H1 (cell line): ENCODE measurements around the gene DRD1. TPM values are rescaled to one million over a fixed set of nuclear protein-coding genes. Genes with fewer than 3 reads are reported as not detected.

ENCODE experiments used
- CTCF ChIA-PET: fragments of 300-600 bp; sonication (Branson Sonifier 250); formaldehyde crosslinking; loops from one replicate; lab custom pipeline; 2021; ENCODE audit not compliant: partially characterized antibody; lab: Charles Lee
- POLR2A ChIA-PET: fragments of 300-600 bp; sonication (Branson Sonifier 250); formaldehyde crosslinking; loops from one replicate; lab custom pipeline; 2021; ENCODE audit warnings: inconsistent platforms; ENCODE audit not compliant: partially characterized antibody; lab: Charles Lee
- DNase-seq, 2 experiments: peaks; one replicate each; pipeline versions ENCODE4 v3.0.0 to v3.0.0-alpha.2; 2010 to 2022; ENCODE audit warnings: low spot score in 2 of 2, low read depth in 1 of 2, mixed read lengths in 1 of 2
- FAIRE-seq: peaks from 2 replicates; lab custom pipeline; 2011; peaks lifted over from hg19 to GRCh38; lab: Jason Lieb, UNC
- H2AFZ ChIP-seq: 2 replicates; pipeline ENCODE4 v1.8.1; 2012; ENCODE audit warnings: low read length, inconsistent platforms
- H2AK5ac ChIP-seq: 2 replicates; pipeline ENCODE4 v1.6.1; 2013; ENCODE audit warnings: low read depth, low read length
- H2BK120ac ChIP-seq: replicated peaks from 2 replicates; pipeline ENCODE3; 2013; ENCODE audit warnings: low read depth, low read length, inconsistent platforms
- H2BK12ac ChIP-seq: 2 replicates; pipeline ENCODE4 v1.6.1; 2013; ENCODE audit warnings: low read depth, low read length
- H2BK15ac ChIP-seq: 2 replicates; pipeline ENCODE4 v1.6.1; 2013; ENCODE audit warnings: low read length
- H2BK20ac ChIP-seq: 2 replicates; pipeline ENCODE4 v1.6.1; 2013; ENCODE audit warnings: low read length
- H2BK5ac ChIP-seq: 2 replicates; pipeline ENCODE4 v1.6.1; 2013; ENCODE audit warnings: low read depth, low read length
- H3K14ac ChIP-seq: 2 replicates; pipeline ENCODE4 v1.6.1; 2013; ENCODE audit warnings: inconsistent platforms; ENCODE audit not compliant: insufficient read length
- H3K18ac ChIP-seq: 2 replicates; pipeline ENCODE4 v1.6.1; 2013; ENCODE audit warnings: low read length; ENCODE audit errors: extremely low read depth
- H3K23ac ChIP-seq: 2 replicates; pipeline ENCODE4 v1.6.1; 2013; ENCODE audit warnings: inconsistent platforms; ENCODE audit not compliant: insufficient read length
- H3K23me2 ChIP-seq: 2 replicates; pipeline ENCODE4 v1.6.1; 2013; ENCODE audit warnings: low read depth, low read length
- H3K27ac ChIP-seq: 2 replicates; pipeline ENCODE4 v1.6.1; 2011; ENCODE audit warnings: low read depth, low read length, inconsistent platforms
- H3K27me3 ChIP-seq, 4 experiments: replicated peaks in 1 of 4; 1 replicate in 1 of 4; 2 replicates in 3 of 4; pipeline versions ENCODE4 v1.6.1 to v1.8.1; 2011 to 2013; ENCODE audit warnings: low read length in 3 of 4, mild to moderate bottlenecking in 3 of 4, inconsistent platforms in 2 of 4, mixed read lengths in 2 of 4, moderate library complexity in 1 of 4; ENCODE audit not compliant: control insufficient read depth in 3 of 4, insufficient read depth in 3 of 4; ENCODE audit errors: extremely low read depth in 1 of 4
- H3K36me3 ChIP-seq, 4 experiments: 2 replicates each; pipeline versions ENCODE4 v1.6.1 to v1.8.1; 2011 to 2013; ENCODE audit warnings: mild to moderate bottlenecking in 4 of 4, low read length in 3 of 4, moderate library complexity in 2 of 4, control low read depth in 1 of 4, inconsistent platforms in 1 of 4; ENCODE audit not compliant: insufficient read depth in 4 of 4, control insufficient read depth in 2 of 4
- H3K4ac ChIP-seq: replicated peaks from 2 replicates; pipeline ENCODE3; 2013; ENCODE audit warnings: low read length, low read depth, mixed read lengths, inconsistent platforms; ENCODE audit not compliant: insufficient read length
- H3K4me1 ChIP-seq, 4 experiments: replicated peaks in 1 of 4; 1 replicate in 1 of 4; 2 replicates in 3 of 4; pipeline versions ENCODE4 v1.6.1 to v1.8.1; 2011 to 2013; ENCODE audit warnings: low read length in 3 of 4, inconsistent platforms in 2 of 4, mixed read lengths in 1 of 4; ENCODE audit not compliant: insufficient read depth in 4 of 4, control insufficient read depth in 3 of 4
- H3K4me2 ChIP-seq, 2 experiments: 2 replicates each; pipeline versions ENCODE4 v1.6.1 to v1.8.1; 2011 to 2013; ENCODE audit warnings: low read depth in 2 of 2, low read length in 2 of 2, control low read depth in 1 of 2, inconsistent platforms in 1 of 2, mild to moderate bottlenecking in 1 of 2; ENCODE audit not compliant: insufficient read depth in 1 of 2
- H3K4me3 ChIP-seq, 4 experiments: fragments of 200-600, 300-600 bp in 1 of 4; sonication (generic), shearing (Covaris generic), sonication (Bioruptor Twin) in 1 of 4; 2 replicates each; pipeline versions ENCODE4 v1.5.1 to v1.8.1; 2011 to 2016; ENCODE audit warnings: low read length in 4 of 4, low read depth in 3 of 4, control low read depth in 2 of 4, inconsistent platforms in 2 of 4, mild to moderate bottlenecking in 2 of 4, mixed read lengths in 1 of 4, moderate library complexity in 1 of 4; ENCODE audit not compliant: insufficient read depth in 2 of 4; ENCODE audit errors: extremely low read depth in 1 of 4
- H3K56ac ChIP-seq: replicated peaks from 2 replicates; pipeline ENCODE3; 2013; ENCODE audit warnings: low read depth, mild to moderate bottlenecking, mixed read lengths, low read length, inconsistent platforms; ENCODE audit not compliant: insufficient read length
- H3K79me1 ChIP-seq: 2 replicates; pipeline ENCODE4 v1.6.1; 2013; ENCODE audit warnings: low read depth, low read length, control low read depth
- H3K79me2 ChIP-seq, 2 experiments: 2 replicates each; pipeline versions ENCODE4 v1.6.1 to v1.8.1; 2012 to 2013; ENCODE audit warnings: low read length in 2 of 2, mild to moderate bottlenecking in 2 of 2, inconsistent platforms in 1 of 2; ENCODE audit not compliant: insufficient read depth in 2 of 2, control insufficient read depth in 1 of 2
- H3K9ac ChIP-seq, 4 experiments: replicated peaks in 1 of 4; 1 replicate in 1 of 4; 2 replicates in 3 of 4; pipeline versions ENCODE4 v1.6.1 to v1.8.1; 2011 to 2013; ENCODE audit warnings: low read depth in 3 of 4, low read length in 3 of 4, control low read depth in 2 of 4, mild to moderate bottlenecking in 2 of 4, moderate library complexity in 2 of 4, inconsistent platforms in 1 of 4; ENCODE audit errors: extremely low read depth in 1 of 4
- H3K9me3 ChIP-seq, 2 experiments: 2 replicates each; pipeline versions ENCODE4 v1.6.1 to v1.8.1; 2012 to 2013; ENCODE audit warnings: mild to moderate bottlenecking in 2 of 2, moderate library complexity in 2 of 2, control low read depth in 1 of 2, inconsistent platforms in 1 of 2, low read depth in 1 of 2, low read length in 1 of 2, mixed read lengths in 1 of 2; ENCODE audit not compliant: insufficient read depth in 2 of 2
- H4K20me1 ChIP-seq, 2 experiments: replicated peaks in 1 of 2; 2 replicates each; pipeline versions ENCODE3 to v1.8.1; 2011 to 2013; ENCODE audit warnings: inconsistent platforms in 2 of 2, low read length in 2 of 2, mild to moderate bottlenecking in 1 of 2; ENCODE audit not compliant: insufficient read depth in 2 of 2, control insufficient read depth in 1 of 2
- H4K5ac ChIP-seq: 2 replicates; pipeline ENCODE4 v1.6.1; 2013; ENCODE audit warnings: low read length, low read depth, mixed read lengths, inconsistent platforms; ENCODE audit not compliant: insufficient read length
- H4K8ac ChIP-seq: 2 replicates; pipeline ENCODE4 v1.8.0; 2013; ENCODE audit warnings: mild to moderate bottlenecking, moderate library complexity, low read length, inconsistent platforms; ENCODE audit not compliant: insufficient read depth; ENCODE audit errors: extremely low read depth
- H4K91ac ChIP-seq: replicated peaks from 2 replicates; pipeline ENCODE3; 2013; ENCODE audit warnings: low read length, mixed read lengths, inconsistent platforms; ENCODE audit not compliant: insufficient read length
- ASH2L ChIP-seq: fragments of 200-600, 300-600 bp; sonication (generic); IDR thresholded peaks from one replicate; pipeline ENCODE4 v1.7.1; 2017; ENCODE audit warnings: low read length
- CEBPB ChIP-seq: IDR thresholded peaks from 2 replicates; pipeline ENCODE4 v1.6.1; 2012; ENCODE audit warnings: low read depth, low read length
- MAX ChIP-seq: IDR thresholded peaks from 2 replicates; pipeline ENCODE4 v1.6.1; 2012; ENCODE audit warnings: inconsistent platforms
- TAF7 ChIP-seq: optimal IDR thresholded peaks from 2 replicates; pipeline ENCODE3; 2011; ENCODE audit warnings: low read depth, mild to moderate bottlenecking, inconsistent platforms, low read length, moderate library complexity, borderline replicate concordance
- polyA plus RNA-seq, 7 experiments: library from polyadenylated mRNA; depleted of rRNA in 3 of 7; stranded (reverse) in 5 of 7; unstranded in 2 of 7; fragments of >200 nt in 5 of 7; fragments of 200-250 nt in 2 of 7; gene quantifications; 1 replicate in 5 of 7; 2 replicates in 1 of 7; 4 replicates in 1 of 7; pipeline versions ENCODE4 v1.2.1 to v1.2.3, GENCODE V29; 2011 to 2013; ENCODE audit warnings: missing spikeins in 2 of 7, mixed read lengths in 2 of 7
- total RNA-seq: library from RNA; stranded (reverse); fragmentation: NEBNext Ultra II Directional; extraction: Animal tissue kit (Norgen Biotek cat#: 25700); gene quantifications from 2 replicates; pipeline ENCODE4 v1.2.1, GENCODE V29; 2021

The DRD1 gene
- total and polyA plus RNA-seq, 2 of the 8 experiments (the other 6 are each of a cell fraction or from before 2014, with no cell fraction given), result 0.03 to 0.19 TPM

- Histone ChIP-seq H4K8ac (no peak overlapping the region), H2AK5ac (no peak overlapping the region), H3K4ac (no peak overlapping the region), H2BK20ac (no peak overlapping the region), H3K27me3 (peaks cover 0 to 4% (median 0%) of the 10 kb centered on the region in 4 experiments; a peak in 2 of 7 replicates), H2BK120ac (no peak overlapping the region), H3K4me1 (no peaks in the 10 kb centered on the region), H3K9me3 (no peaks in the 10 kb centered on the region), H3K79me1 (no peaks in the 10 kb centered on the region), H2BK12ac (no peak overlapping the region), H3K18ac (no peak overlapping the region), H4K20me1 (no peaks in the 10 kb centered on the region), H3K23me2 (no peaks in the 10 kb centered on the region), H3K56ac (no peak overlapping the region), H3K4me2 (no peak overlapping the region), H4K91ac (no peak overlapping the region), H4K5ac (no peak overlapping the region), H3K36me3 (no peaks in the 10 kb centered on the region), H3K9ac (no peak overlapping the region), H2BK15ac (no peak overlapping the region), H2AFZ (no peak overlapping the region), H3K27ac (no peak overlapping the region), H3K79me2 (no peaks in the 10 kb centered on the region), H3K14ac (no peak overlapping the region), H3K23ac (no peak overlapping the region), H2BK5ac (no peak overlapping the region), H3K4me3 (no peak overlapping the region)
- POLR2A ChIA-PET, result no interaction called here
- CTCF ChIA-PET, result interaction anchor here (1.3 kb wide), 1 partner anchor 62 kb away, joined by 3 read pairs; no protein-coding TSS in a partner anchor
- FAIRE-seq (no peak), DNase-seq (no peak)
- TF ChIP-seq TAF7, result no peak
- TF ChIP-seq CEBPB, result no peak
- no peak for TF ChIP-seq ASH2L
- no peak for TF ChIP-seq MAX
Measured at GRCh38 chr5:175472378-175472777, 28.4 kb upstream of the DRD1 start.
